DOHH2 (cell line): ENCODE measurements around the gene TRAF3.

Experiments
- H3F3A ChIP-seq: fragments of 200-600 bp; sonication (generic), shearing (Covaris generic); 2 replicates; pipeline ENCODE4 v1.6.0; 2016; ENCODE audit warnings: antibody characterized with exemption, mild to moderate bottlenecking; ENCODE audit not compliant: control insufficient read depth, insufficient read depth
- H3K27ac ChIP-seq: fragments of 200-600 bp; sonication (generic); 2 replicates; pipeline ENCODE4 v1.5.1; 2014; ENCODE audit warnings: low read depth, mild to moderate bottlenecking, low read length, moderate library complexity
- H3K27me3 ChIP-seq: fragments of 200-600 bp; sonication (generic); 2 replicates; pipeline ENCODE4 v1.6.1; 2014; ENCODE audit warnings: mild to moderate bottlenecking, low read length, mixed read lengths; ENCODE audit not compliant: control insufficient read depth
- H3K36me3 ChIP-seq: fragments of 200-600 bp; sonication (generic); 2 replicates; pipeline ENCODE4 v1.6.1; 2014; ENCODE audit warnings: mild to moderate bottlenecking, low read length, moderate library complexity, mixed read lengths; ENCODE audit not compliant: control insufficient read depth
- H3K4me1 ChIP-seq: fragments of 200-600 bp; sonication (generic); 2 replicates; pipeline ENCODE4 v1.6.1; 2014; ENCODE audit warnings: mild to moderate bottlenecking, low read length, mixed read lengths; ENCODE audit not compliant: control insufficient read depth
- H3K4me2 ChIP-seq: fragments of 200-600 bp; sonication (generic); 2 replicates; pipeline ENCODE4 v1.6.0; 2014; ENCODE audit warnings: mild to moderate bottlenecking, low read length, moderate library complexity
- H3K4me3 ChIP-seq: fragments of 200-600 bp; sonication (generic); 2 replicates; pipeline ENCODE4 v1.5.1; 2014; ENCODE audit warnings: mild to moderate bottlenecking, low read length, mixed read lengths
- H3K79me2 ChIP-seq: fragments of 200-600 bp; sonication (generic); 2 replicates; pipeline ENCODE4 v1.6.1; 2014; ENCODE audit warnings: mild to moderate bottlenecking, low read length, mixed read lengths; ENCODE audit not compliant: control insufficient read depth
- H3K9me2 ChIP-seq: fragments of 200-600 bp; sonication (generic); replicated peaks from 2 replicates; pipeline ENCODE4 v1.6.1; 2014; ENCODE audit warnings: mild to moderate bottlenecking, low read length, mixed read lengths; ENCODE audit not compliant: control insufficient read depth
- H3K9me3 ChIP-seq: fragments of 200-600 bp; sonication (generic); 2 replicates; pipeline ENCODE4 v1.6.1; 2014; ENCODE audit warnings: antibody characterized with exemption, low read length, mixed read lengths; ENCODE audit not compliant: control insufficient read depth, insufficient read depth
- H4K20me1 ChIP-seq: fragments of 200-600 bp; sonication (generic); 2 replicates; pipeline ENCODE4 v1.6.0; 2014; ENCODE audit warnings: low read depth, mild to moderate bottlenecking, antibody characterized with exemption, low read length, moderate library complexity; ENCODE audit not compliant: control insufficient read depth, insufficient read depth
- EZH2phosphoT487 ChIP-seq: fragments of 200-600 bp; sonication (generic); IDR thresholded peaks from 2 replicates; pipeline ENCODE4 v1.6.1; 2017; ENCODE audit warnings: borderline replicate concordance, mild to moderate bottlenecking, antibody characterized with exemption, low read length, moderate library complexity, mixed read lengths
- TF ChIP-seq, protein P1 (sequence below): fragments of 200-600 bp; sonication (generic); IDR thresholded peaks from one replicate; pipeline ENCODE4 v1.5.1; 2014; ENCODE audit warnings: antibody characterized with exemption, mild to moderate bottlenecking, low read depth, low read length; ENCODE audit not compliant: poor library complexity, severe bottlenecking

TRAF3 gene

DNA sequence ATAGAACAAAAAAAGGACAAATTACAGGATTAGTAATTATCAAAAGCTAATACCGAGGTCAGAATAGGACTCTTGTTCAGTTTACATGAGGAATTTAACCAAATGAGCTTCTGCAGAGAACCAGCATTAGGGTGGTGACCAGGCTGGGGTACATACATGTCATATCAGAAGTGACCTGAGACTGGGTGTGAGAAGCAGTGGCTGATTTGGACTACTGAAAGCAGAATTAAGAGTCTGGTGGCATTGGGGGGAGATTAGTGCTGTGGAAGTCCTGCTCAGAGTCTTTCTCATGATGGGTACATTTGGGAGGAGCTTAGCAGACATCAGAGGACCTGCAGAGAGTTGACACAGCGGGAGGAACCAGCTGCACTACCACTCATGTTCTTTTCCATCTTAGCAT is 21.7 kb downstream of the TRAF3 start:
- Histone ChIP-seq H3K27ac (no peak overlapping the region), H3K27me3 (no peaks in the 10 kb centered on the region), H3K9me3 (no peaks in the 10 kb centered on the region), H3K4me3 (no peak overlapping the region), H3K36me3 (no peaks in the 10 kb centered on the region), H4K20me1 (no peaks in the 10 kb centered on the region; the same call in 1 of the 2 replicates), H3F3A (no peaks in the 10 kb centered on the region), H3K79me2 (peaks cover 76% of the 10 kb centered on the region), H3K4me1 (peaks cover 28% of the 10 kb centered on the region), H3K9me2 (no peaks in the 10 kb centered on the region), H3K4me2 (no peak overlapping the region)
- TF ChIP-seq, protein P1, sequence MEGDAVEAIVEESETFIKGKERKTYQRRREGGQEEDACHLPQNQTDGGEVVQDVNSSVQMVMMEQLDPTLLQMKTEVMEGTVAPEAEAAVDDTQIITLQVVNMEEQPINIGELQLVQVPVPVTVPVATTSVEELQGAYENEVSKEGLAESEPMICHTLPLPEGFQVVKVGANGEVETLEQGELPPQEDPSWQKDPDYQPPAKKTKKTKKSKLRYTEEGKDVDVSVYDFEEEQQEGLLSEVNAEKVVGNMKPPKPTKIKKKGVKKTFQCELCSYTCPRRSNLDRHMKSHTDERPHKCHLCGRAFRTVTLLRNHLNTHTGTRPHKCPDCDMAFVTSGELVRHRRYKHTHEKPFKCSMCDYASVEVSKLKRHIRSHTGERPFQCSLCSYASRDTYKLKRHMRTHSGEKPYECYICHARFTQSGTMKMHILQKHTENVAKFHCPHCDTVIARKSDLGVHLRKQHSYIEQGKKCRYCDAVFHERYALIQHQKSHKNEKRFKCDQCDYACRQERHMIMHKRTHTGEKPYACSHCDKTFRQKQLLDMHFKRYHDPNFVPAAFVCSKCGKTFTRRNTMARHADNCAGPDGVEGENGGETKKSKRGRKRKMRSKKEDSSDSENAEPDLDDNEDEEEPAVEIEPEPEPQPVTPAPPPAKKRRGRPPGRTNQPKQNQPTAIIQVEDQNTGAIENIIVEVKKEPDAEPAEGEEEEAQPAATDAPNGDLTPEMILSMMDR = no peak
- no peak for TF ChIP-seq EZH2phosphoT487

DNA sequence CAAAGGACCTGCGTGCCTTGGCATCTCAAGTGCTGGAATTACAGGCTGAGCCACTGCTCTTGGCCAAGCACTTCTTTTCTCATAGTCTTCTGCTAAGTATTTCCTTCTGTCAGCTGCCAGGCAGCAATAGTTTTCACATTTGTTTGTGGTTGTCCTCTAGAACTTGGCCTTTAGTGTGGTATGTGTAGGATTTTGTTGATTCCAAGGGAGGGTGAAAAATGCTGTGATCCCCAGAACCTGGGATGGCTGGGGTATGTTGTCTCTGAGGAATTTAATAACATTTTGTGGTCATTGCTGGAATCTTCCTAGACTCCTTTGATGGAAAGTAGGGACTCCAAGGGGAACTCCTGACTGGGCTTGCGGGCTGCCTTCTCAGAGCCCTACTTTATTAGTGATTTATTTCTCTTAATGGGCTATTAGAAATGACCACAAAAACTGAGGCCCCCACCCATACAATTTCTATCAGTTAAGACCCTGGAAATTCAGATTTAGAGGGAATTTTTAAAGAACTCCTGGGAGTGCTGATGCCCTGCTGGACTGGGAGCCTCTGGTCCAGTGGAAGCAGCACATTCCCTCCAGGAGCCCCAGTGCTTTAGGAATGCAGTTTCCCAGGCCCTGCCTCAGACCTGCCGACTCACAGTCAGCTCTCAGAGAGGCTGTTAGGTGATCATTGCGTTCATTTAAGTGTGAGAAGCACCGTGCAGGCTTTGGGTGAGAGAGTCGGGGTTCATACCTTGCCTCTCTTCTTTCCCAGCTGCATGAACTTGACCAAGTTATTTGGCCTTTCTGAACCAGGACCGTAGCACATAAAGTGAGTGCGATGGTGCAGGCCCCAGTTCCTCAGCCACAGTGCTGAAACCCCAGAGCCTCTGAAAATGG is 22.7 kb downstream of the TRAF3 start:
- no peaks in the 10 kb centered on the region for H3K9me2 ChIP-seq
- peaks cover 18% of the 10 kb centered on the region for H3K4me1 ChIP-seq
- no peaks in the 10 kb centered on the region for H3K9me3 ChIP-seq
- peaks cover 73% of the 10 kb centered on the region for H3K79me2 ChIP-seq
- H3K27ac ChIP-seq = no peak overlapping the region
- H3F3A ChIP-seq = no peaks in the 10 kb centered on the region
- TF ChIP-seq, protein P1 = no peak
- no peak for TF ChIP-seq EZH2phosphoT487
- H4K20me1 ChIP-seq = no peaks in the 10 kb centered on the region; the same call in 1 of the 2 replicates
- H3K27me3 ChIP-seq = no peaks in the 10 kb centered on the region
- no peak overlapping the region for H3K4me3 ChIP-seq
- no peak overlapping the region for H3K4me2 ChIP-seq
- H3K36me3 ChIP-seq = no peaks in the 10 kb centered on the region

DNA sequence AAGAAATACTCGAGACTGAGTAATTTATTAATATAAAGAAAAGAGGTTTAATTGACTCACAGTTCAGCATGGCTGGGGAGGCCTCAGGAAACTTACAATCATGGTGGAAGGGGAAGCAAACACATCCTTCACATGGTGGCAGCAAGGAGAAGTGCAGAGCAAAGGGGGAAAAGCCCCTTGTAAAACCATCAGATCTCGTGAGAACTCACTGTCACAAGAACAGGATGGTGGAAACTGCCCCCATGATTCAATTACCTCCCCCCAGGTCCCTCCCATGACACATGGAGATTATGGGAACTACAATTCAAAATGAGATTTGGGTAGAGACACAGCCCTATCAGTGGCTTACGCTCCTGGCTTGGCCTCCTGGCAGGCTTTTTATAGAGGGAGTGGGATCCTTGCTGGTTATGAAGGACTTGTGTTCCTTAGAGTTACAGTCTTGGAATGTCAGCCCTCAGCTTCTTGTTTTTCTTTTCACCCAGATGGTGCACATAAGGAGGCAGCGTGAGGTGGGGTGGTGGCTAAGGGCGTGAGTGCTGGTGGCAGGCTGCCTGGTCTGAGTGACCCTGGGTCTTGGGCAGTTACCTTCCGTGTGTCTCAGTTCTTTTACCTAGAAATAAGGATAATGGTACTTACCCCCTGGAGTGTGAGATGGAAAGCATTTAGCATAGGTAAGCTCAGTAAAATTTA is 25.7 kb downstream of the TRAF3 start:
- Histone ChIP-seq H3K9me3 (no peaks in the 10 kb centered on the region), H3K9me2 (no peaks in the 10 kb centered on the region), H4K20me1 (peaks cover 11% of the 10 kb centered on the region; the same call in 1 of the 2 replicates), H3K27ac (no peak overlapping the region), H3K79me2 (peaks cover 76% of the 10 kb centered on the region), H3K4me3 (no peak overlapping the region), H3K36me3 (no peaks in the 10 kb centered on the region), H3K4me2 (no peak overlapping the region), H3K27me3 (no peaks in the 10 kb centered on the region), H3F3A (no peaks in the 10 kb centered on the region), H3K4me1 (peaks cover 43% of the 10 kb centered on the region)
- no peak for TF ChIP-seq EZH2phosphoT487
- TF ChIP-seq, protein P1 = no peak
